Measurements from ENCODE around the gene HS3ST1.

The HS3ST1 gene

DNA sequence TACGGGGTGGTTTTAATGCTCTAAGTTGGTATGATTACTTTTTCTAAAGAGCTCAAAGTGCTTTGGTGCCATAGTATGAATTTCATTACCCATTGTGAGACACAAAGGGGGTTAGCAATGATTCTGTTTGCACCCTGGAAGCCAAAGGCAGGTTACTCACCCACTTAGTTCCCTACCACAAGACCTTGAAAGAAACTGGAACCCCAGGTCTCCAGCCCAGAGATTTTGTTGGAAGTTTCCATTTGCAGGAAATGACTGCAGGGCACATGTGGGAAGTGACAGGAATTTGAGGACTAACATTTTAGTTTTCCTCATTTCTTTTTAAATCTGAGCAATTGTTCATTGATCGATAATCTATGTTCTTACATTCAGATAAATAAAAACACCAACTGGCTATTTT lies 1.8 kb upstream of the HS3ST1 start:
- DNase-seq, result peak; percentile 39

DNA sequence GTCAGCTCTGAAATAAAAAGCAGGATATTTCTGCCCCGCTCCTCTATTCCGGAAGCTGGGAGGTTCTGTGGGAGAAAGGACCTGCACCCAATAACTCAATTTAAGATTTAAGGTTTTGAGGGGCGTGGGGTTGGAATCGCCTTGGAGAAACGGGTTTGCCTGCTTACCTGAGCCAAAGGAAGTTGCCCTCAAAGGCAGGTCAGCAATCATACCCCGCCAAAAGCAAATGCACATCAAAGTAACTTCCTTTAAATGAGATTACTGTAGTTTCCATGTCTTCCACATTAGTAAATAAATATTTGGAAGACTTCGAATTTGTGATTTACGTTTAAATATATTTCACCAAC lies 978 bp upstream of the HS3ST1 start:
- DNase-seq, result no peak

DNA sequence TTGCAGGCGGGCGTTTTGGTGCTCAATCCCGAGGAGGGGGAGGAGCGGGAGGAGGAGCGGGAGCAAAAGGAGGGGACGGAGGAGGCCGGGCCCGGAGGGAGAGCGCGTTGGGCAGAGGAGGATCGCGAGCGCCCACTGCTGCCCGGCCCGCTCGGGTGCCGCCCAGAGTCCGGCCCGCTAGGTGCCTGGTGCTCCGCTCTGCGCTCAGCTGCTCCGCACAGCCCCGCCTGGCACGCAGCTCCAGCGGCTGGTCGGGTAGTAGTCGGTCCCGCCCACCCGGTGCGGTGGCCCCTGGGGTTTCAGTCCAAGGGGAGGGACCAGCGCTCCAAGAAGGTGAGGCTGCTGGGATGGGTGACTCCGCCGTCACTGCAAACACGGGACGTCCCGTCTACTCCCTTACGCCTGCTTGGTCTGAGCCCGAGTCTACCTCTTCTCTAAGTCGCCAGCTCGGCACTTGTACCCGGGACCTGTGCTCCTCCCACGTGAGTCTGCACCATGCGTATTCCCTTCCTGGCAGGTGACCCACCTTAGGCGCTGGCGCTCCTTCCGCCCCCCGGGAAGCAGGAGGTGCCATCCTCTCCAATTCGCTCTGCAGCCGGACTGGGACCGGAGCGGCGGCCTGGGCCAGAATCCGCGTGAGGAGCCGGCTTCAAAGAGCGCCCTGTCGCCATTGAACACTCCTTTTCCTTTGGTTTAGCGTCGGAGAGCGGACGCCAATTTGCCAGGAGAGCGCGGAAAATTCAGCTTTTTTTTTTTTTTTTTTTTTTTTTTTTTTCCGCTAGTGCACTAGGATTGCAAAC lies 405 bp upstream of the HS3ST1 start:
- peak; percentile 90 for DNase-seq

DNA sequence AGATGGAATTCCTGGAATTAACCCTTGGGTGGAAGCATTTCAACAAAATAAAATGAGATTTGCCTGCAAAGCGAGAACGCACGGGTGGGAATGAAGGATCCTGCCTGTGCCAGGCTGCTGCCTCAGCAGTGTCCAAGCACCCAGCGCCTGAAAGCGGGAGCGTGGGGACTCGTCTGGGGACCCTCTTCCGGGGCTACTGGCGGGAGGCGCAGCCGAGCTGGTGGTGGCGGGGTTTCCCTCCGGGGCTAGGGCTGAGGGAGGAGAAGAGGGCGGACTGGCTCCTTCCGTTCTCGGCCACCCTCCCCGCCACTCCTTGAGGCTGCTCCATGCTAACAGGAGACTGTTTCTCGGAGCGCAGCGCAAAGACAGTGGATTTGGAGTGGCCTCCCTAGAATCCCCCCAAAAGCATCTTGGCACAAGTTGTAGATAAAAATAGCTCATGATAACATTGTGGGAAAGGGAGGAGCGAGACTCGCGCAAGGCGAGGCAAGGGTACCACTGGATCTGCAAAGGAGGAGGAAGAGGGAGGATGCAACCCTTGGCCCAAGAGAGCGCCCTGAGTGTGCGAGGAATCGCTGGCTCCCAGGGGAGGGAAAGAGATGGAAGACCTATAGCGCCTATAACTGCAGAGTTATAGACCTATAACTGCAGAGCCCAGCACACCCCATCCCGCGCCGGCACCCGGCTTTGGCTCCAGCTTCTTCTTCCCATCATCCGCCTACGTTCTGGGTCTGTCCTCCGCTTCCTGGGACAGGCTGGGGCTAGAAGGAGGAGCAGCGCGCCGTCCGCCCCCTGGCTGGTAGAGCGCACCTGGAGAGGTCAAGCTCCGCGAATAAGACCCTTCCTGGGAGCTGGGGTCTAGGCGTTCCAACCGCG lies 1.3 kb downstream of the HS3ST1 start:
- no peak for DNase-seq

DNA sequence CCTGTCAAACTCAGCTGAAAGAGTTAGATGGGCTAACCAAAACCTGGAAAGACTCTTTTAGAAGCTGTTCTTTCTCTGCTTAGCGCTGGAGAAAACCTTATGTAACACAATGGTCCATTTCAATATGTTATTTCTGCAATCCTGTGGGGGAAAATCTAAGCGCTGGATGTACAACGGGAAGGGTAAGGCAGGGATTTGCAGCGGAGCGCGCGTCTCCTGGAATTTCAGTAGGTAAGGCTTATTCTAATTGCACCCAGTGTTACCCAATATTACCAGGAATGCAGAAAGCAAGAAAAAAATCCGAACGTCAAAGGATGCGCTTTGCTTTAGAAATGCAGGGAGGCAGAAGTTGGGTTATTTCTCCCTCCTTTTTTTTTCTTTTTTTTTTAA lies 2.0 kb downstream of the HS3ST1 start:
- DNase-seq, result no peak

DNA sequence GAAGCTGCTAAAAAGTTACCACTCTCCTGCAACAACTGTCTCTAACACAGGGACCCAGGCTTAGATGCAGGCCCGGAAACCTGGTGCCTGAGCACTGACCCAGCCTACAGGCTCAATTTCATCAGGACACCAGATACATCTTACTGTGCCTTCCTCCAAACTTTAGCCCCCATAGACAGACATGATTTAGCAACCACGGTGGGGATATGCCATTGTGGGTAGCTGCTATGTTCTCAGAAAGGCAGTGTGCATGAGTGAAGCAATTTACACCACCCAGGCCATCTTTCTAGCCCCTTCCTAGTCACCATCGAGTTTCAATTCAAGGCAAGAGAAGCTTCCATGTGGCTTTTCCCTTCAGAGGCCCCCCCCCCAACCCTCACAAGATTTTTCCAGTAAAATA lies 2.7 kb downstream of the HS3ST1 start:
- no peak for DNase-seq

DNA sequence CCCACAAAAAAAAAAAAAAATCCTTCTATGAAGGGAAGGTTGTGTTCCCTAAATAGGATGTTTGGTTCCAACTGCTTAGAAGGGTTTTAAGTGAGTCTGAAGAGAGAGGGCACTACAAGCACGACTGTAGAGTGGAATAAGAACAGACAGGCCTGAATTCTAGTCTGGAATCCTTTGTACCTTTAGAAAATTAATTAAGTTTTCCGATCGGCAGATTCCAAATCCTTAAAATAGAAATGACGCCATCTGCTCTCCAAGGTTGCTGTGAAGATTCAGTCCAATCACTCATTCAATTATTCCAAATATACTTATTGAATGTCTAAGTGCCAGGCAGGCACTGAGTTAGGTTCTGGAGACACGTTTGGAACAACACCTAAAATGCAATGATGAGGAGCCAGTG lies 3.8 kb downstream of the HS3ST1 start:
- no peak for DNase-seq

DNA sequence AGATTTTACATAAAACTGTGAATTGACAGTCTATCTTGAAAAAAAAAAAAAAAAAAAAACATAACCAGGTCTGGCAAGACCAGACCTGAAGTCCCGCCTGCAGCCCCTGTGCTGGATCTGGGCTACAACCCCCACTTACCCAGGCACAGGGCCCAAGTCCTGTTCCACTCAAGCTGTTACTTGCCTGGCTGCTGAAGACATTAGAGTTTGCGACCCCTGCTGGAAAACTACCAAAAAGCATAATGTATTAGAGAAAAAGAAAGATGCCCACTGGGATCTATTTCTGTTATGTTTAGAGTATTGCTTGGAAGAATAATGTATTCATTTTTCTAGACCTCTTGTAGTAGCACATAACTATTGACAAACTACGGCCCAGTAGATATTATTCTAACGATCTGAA lies 4.7 kb downstream of the HS3ST1 start:
- DNase-seq, result peak; percentile 61

DNA sequence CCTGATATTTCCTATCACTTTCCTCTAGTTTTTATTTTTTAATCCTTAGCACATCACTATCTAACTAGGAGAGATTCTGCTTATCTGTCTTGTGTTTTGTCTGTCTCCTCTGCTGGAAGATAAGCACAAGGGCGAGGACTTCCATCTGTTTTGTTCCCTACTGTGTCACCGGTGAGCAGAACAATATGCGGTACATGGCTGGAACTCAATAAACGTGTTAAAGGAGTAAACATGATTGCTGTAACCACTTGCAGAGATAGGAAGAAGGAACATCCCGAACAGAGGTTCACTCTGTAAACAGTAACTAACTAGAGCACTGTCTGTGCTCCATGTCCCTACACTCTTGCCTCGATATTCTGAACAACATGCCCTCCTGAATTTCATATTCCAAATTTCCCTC lies 5.2 kb downstream of the HS3ST1 start:
- DNase-seq, result no peak

DNA sequence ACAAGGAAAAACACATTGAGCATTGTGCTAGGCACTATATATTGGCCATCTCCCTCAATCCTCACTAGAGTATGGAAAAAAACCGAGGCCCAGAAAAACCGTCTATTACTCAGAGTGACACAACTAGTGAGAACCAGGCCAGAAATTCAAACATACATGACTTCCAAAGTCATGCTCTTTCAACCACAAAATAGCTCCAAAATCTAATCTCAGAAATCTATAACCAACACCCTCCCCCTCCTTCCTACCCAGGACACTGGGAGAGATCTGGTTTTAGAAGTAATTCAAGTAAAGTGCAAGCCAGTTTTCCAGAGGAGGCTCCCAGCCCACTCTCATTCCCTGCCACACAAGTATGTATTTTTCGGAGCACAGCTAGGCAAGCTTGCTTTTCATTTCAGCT lies 7.6 kb downstream of the HS3ST1 start:
- DNase-seq, result no peak

DNA sequence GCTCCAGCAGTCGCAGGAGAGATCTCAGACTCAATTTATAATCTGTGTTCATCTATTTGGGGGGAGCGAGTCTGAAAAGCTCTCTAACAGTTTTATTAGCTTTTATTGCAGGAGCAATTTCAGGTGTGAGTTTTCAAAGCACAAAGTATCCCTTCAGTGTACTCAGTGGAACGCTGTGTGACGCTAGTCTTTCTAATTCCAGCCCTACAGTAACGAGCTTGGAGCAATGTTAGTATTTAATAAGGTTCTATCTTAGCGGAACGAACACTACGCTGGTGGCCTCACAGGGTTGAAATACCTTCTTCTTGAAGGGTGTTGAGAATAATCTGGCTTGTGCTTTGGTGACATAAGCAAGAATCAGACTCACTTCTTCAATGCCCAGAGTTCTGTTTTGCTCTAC lies 8.4 kb downstream of the HS3ST1 start:
- DNase-seq, result no peak

DNA sequence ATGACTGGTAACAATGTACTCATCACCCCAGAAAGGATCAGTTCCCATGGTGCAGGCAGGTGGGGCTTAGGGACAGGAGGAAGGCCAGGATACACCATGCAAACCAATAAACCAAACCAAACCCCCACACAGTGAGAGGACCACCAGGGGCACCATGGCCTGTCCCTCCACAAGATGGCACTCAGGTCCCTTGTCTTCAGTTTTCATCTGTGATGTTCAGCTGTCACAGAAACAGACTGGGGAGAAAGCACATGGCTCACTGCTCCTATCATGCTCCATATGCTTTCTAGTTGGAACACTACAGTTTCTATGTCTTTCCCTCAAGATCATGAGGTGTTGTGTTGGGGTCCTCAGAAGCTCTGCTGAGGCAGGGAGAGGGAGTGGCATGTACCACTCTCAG lies 10.1 kb downstream of the HS3ST1 start:
- no peak for DNase-seq

DNA sequence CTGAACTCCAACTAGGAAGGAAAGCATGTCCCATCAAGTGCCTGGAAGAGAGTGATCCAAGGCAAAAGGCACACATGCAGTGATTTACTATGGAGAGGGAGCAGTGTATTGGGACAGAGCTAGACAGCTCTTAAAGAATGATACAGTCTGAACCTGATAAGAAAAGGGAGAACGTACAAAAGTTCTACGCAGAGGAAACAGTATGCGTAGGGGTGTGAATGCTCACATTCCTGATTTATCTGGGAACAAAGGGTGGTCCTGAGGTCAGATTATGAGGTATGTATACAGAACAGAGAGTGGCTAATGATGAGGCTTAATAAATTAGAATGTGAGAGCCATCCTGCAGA lies 12.0 kb downstream of the HS3ST1 start:
- DNase-seq, result no peak

DNA sequence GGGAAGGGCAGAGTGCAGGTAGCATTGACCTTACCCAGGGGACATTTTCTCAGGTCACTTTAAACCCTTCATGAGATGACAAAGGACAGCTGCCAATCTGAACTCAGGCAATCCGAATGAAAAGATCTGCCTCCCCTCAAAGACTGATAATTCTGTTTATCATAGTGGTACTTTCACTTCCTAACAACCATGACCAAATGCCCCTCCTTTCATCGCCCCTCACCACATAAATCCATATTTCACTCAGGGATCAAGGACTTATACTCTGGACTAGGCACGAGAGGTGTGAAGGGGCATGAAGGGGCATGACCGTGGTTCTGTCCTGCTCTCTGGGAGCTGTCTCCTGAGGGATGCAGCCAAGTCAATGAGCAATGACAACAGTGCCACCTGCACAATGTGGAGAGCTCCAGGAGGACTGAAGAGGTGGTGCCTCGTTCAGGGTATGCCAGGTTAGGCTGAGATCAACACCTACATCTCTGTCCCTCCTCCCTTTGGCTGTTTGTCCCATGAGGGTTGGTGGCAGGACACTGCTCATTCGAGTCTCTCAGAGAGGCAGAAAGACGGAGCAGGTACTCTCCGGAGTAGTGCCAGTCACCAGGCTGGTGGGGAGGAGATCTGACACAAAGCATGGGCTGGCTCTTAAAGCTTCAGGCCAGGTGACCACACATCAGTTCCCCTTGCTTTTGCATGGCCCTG lies 12.5 kb downstream of the HS3ST1 start:
- no peak for DNase-seq

DNA sequence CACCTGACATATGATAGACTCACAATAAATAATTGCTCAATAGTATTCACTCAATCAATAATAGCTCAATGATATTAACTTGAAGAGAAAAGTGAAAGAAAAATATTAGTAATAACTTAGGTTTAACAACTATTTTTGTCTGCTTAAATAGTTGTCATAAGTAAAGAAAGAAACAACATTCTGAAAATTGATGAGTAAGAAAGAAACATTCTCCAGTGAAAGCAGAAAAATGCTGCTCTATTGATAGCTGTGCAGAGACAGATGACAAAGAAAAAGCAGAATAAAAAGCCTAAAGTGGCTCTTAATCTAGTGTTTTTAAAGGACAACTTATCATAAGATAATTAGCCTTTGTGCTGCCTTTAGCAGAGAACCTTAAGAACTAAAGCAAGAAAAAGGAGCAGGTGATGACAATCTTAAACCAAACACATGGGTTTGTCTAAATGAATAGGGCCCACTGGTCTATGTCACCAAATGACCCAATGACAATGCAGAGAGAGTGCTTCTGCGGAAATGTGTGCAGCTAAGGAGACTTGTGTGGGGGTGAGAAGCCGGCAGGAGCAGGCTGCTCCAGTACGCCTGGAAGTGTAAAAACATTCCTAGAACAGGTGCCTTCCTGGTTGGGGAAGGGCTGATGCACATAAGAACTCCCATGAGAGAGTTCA lies 13.2 kb downstream of the HS3ST1 start:
- no peak for DNase-seq

DNA sequence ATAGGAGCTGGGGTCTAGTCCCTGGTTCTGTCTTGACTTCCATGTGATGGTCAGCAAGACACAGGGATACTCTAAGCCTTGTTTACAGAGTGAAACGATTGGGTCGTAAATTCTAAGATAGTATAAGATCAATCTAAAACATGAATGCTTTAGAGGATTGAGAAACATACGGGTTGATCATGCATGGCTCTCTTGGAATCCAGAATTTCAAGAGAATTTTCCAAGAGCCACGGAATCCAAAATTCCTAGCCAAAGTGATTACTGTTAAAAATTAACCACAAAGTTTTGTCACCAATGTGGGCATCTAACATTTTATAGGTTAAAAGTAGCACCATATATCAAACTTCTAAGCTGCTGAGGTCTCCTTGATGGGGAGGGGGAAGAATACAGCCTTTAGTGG lies 16.5 kb downstream of the HS3ST1 start:
- no peak for DNase-seq

DNA sequence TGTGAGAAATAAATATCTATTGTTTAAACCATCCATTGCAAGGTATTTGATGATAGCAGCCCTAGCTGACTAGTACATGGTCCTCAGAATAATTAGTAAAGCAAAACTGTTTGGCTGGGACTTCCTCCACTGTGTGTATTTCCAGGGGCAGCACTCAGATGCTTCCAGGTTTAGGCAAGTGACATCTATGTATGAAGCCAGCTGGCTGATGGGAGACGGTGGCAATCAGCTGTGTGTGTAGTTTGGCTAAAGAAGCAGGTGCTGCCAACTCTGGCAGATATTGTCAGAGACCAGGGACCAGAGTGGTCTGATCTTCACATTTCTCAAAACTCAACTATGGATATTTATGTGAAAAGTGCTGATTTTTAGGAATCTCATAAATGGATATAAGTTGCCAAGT lies 19.1 kb downstream of the HS3ST1 start:
- no peak for DNase-seq

DNA sequence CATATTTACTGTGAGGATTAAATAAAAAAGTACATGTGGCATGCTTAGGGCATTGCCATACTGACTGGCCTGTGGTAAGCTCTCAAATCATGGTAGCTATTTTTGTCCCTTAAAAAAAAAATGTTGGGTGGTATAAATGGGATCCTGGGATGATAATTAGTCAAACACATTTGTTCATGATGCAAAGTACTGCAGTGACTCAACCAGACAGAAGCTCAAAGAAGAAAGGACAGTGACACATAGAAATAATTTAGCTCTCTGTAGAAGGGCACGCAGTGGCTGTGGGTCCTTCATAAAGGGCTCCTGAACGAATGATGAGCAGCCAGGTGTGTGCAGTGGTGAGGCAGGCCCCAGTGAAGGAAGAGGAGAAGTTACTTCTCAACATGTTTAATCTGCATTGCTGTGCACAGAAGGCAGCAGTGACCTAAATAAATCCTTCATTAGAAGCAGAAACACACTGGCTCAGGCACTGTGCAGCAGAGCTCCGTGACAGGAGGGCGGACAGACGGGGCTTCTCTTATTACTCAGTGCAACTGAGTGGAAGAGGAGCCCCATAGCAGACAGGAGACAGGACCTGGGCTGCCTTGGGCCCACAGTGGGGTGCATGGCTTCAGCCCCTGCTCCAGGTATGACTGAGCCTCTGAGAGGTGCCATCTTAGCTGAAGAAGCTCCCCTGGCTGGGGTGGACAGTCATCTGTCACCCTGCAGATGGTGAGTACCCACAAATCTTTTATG lies 20.3 kb downstream of the HS3ST1 start:
- DNase-seq, result no peak

DNA sequence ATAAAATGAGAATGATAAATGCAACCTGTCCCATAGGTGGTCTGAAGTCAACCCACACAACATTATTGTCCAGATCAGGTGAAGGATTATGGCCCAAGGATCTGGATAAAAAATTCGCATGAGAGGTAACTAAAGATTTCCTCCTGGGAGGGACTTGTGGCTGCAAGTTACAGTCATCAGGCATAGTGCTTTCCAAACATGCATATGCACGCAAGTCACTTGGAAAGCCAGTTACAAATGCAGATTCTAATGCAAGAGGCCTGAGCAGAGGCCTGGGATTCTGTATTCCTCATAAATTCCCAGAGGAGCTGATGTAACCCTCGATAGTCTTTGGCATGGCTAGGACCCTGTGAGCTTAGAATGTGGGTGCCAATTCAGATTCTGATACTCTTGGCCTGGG lies 21.1 kb downstream of the HS3ST1 start:
- DNase-seq, result no peak

DNA sequence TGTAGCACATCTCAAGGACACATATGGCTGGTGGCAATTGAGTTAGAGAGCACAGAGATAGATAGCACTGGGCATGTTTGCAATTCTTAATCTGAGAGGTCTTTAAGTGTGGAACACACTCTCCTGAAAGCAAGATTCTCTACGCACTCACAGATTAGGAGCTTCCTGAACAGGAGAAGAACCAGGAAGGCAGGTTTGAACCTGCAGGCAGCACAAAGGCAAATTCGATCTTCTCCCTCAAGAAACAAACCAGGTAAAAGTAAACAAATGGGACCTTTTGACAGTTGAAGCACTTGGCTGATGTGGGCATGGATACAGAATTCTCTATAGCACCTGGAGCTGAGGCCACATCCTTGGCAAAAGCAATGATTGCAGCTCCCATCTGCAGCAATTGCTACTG lies 24.3 kb downstream of the HS3ST1 start:
- no peak for DNase-seq

DNA sequence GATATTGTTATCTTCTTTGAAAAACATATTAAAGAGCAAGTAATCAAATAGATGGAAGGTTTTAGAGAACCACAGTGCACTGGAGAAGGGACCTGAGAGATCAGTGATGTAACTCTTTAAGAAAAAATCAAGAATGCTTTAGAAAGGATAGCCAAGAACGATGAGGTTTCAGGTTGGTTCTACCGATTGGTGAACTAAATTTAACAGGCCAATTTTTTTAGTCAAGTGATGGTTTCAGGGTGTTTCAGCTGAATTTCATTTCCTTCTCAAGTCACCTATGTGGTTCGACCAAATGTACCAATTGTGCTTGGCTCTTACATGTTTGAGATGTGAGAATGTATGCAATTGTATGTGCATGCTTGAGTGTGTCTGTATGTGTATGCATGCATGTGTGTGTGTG lies 26.5 kb downstream of the HS3ST1 start:
- no peak for DNase-seq

DNA sequence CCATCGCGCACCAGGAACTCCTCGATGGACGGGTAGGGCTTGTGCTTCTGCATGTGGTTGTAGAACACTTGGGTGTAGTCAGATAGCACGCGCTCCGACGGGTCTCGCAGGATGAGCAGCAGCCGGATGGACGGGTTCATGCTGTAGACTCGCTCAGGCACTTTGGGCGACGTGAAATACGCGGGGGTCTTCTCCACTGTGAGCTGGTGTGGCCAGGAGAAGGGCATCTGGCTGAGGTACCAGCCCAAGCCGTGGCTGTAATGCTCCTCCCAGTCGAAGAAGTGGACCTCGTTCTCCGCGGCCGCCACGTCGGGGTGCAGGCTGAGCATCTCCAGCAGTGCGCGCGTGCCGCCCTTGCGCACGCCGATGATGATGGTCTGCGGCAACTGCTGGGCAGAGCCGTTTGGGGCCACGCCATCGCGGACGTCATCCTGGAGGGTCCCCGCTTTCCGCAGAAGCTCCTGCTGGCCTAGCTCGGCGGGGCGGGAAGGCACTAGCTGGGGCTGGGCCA lies 29.2 kb downstream of the HS3ST1 start:
- DNase-seq, result no peak

Measured in suppressor macrophage treated with lipopolysaccharide for 4 hours (primary cell).